HepG2 (cell line): ENCODE measurements around the gene MT1A. TPM values are rescaled to one million over a fixed set of nuclear protein-coding genes. Genes with fewer than 3 reads are reported as not detected.

Experiments
- MBD4 ChIP-seq: IDR thresholded peaks from 2 replicates; pipeline ENCODE4 v1.6.1; 2012; ENCODE audit warnings: low read length, inconsistent platforms, borderline replicate concordance
- PRPF4 ChIP-seq: fragments of 200-400 bp; formaldehyde crosslinking; IDR thresholded peaks from 2 replicates; pipeline ENCODE4 v1.6.1; 2016; ENCODE audit warnings: low read length, low read depth; ENCODE audit not compliant: poor library complexity, severe bottlenecking
- ZBTB39 ChIP-seq: sonication (generic); formaldehyde crosslinking; IDR thresholded peaks from 2 replicates; pipeline ENCODE4 v1.5.0; 2020; ENCODE audit warnings: missing genetic modification reagents
- ZNF10 ChIP-seq: sonication (generic); formaldehyde crosslinking; IDR thresholded peaks from 2 replicates; pipeline ENCODE4 v1.4.0; 2020; ENCODE audit warnings: mild to moderate bottlenecking, low read depth, missing genetic modification reagents, borderline replicate concordance
- ZNF251 ChIP-seq: sonication (generic); formaldehyde crosslinking; IDR thresholded peaks from 2 replicates; pipeline ENCODE4 v1.9.0; 2021; ENCODE audit warnings: mild to moderate bottlenecking, missing genetic modification reagents
- ZNF549 ChIP-seq: sonication (generic); formaldehyde crosslinking; IDR thresholded peaks from 2 replicates; pipeline ENCODE4 v1.5.0; 2020; ENCODE audit warnings: missing genetic modification reagents
- ZNF781 ChIP-seq: sonication (generic); formaldehyde crosslinking; IDR thresholded peaks from 2 replicates; pipeline ENCODE4 v1.5.1; 2020; ENCODE audit warnings: borderline replicate concordance, mild to moderate bottlenecking, missing genetic modification reagents; ENCODE audit errors: not compliant biosample characterization
- polyA plus RNA-seq, 8 experiments: library from polyadenylated mRNA; depleted of rRNA in 3 of 8; stranded (reverse) in 7 of 8; unstranded in 1 of 8; fragments of >200 nt; fragmentation: Illumina TruSeq in 4 of 8; extraction: Trizol in 4 of 8; gene quantifications; 2 replicates each; pipeline versions ENCODE4 v1.2.1 to v1.2.3, GENCODE V29; 2011 to 2016; ENCODE audit warnings: low read depth in 4 of 8, missing spikeins in 1 of 8, mixed read lengths in 1 of 8; ENCODE audit not compliant: insufficient read depth in 1 of 8
- total RNA-seq, 5 experiments: library from RNA; depleted of rRNA; stranded (reverse); fragments of >200 nt; fragmentation: Illumina TruSeq; extraction: Trizol; gene quantifications; 2 replicates each; pipeline ENCODE4 v1.2.3, GENCODE V29; 2016; ENCODE audit warnings: low read depth in 1 of 5
- TF ChIP-seq, protein P1 (sequence below): sonication (generic); formaldehyde crosslinking; IDR thresholded peaks from 2 replicates; pipeline ENCODE4 v1.8.1; 2023; ENCODE audit warnings: mild to moderate bottlenecking, missing genetic modification reagents
- TF ChIP-seq, protein P2 (sequence below): sonication (generic); formaldehyde crosslinking; IDR thresholded peaks from 2 replicates; pipeline ENCODE4 v1.4.0; 2020; ENCODE audit warnings: missing genetic modification reagents, mild to moderate bottlenecking, borderline replicate concordance

Gene MT1A
- total and polyA plus RNA-seq, 2 of the 13 experiments (the other 11 are each of a cell fraction or from before 2014, with no cell fraction given), result 8.3 to 10.4 TPM

DNA sequence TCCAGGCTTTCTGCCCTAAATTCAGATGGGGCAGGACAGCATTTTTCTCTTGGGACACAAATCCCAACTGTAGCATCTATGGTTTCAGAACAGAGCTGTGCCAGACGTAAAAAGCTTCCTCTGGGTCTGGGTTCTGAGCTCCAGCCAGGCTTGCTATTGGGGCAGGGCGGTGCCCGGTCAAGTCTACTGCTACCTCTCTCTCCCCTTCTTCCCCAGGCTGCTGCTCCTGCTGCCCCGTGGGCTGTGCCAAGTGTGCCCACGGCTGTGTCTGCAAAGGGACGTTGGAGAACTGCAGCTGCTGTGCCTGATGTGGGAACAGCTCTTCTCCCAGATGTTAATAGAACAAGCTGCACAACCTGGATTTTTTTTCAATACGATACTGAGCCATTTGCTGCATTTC, 4.9 kb upstream of the MT1A start (continued):
- TF ChIP-seq, protein P1, sequence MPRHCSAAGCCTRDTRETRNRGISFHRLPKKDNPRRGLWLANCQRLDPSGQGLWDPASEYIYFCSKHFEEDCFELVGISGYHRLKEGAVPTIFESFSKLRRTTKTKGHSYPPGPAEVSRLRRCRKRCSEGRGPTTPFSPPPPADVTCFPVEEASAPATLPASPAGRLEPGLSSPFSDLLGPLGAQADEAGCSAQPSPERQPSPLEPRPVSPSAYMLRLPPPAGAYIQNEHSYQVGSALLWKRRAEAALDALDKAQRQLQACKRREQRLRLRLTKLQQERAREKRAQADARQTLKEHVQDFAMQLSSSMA (CRISPR knock-in tag), result no peak
- no peak for TF ChIP-seq ZBTB39
- TF ChIP-seq, protein P2, sequence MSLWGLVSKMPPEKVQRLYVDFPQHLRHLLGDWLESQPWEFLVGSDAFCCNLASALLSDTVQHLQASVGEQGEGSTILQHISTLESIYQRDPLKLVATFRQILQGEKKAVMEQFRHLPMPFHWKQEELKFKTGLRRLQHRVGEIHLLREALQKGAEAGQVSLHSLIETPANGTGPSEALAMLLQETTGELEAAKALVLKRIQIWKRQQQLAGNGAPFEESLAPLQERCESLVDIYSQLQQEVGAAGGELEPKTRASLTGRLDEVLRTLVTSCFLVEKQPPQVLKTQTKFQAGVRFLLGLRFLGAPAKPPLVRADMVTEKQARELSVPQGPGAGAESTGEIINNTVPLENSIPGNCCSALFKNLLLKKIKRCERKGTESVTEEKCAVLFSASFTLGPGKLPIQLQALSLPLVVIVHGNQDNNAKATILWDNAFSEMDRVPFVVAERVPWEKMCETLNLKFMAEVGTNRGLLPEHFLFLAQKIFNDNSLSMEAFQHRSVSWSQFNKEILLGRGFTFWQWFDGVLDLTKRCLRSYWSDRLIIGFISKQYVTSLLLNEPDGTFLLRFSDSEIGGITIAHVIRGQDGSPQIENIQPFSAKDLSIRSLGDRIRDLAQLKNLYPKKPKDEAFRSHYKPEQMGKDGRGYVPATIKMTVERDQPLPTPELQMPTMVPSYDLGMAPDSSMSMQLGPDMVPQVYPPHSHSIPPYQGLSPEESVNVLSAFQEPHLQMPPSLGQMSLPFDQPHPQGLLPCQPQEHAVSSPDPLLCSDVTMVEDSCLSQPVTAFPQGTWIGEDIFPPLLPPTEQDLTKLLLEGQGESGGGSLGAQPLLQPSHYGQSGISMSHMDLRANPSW (CRISPR knock-in tag), result no peak
- TF ChIP-seq ZNF549 (CRISPR knock-in tag), result no peak
- TF ChIP-seq PRPF4, result no peak
- no peak for TF ChIP-seq ZNF781
- TF ChIP-seq MBD4, result no peak
- TF ChIP-seq ZNF251 (CRISPR knock-in tag), result no peak
- no peak for TF ChIP-seq ZNF10 (CRISPR knock-in tag)
